GM23338 (cell line): ENCODE data around the gene LAP3.

Experiments
- EZH2 ChIP-seq: fragments of 200-600 bp; sonication (generic); IDR thresholded peaks from one replicate; pipeline ENCODE4 v1.8.0; 2017; ENCODE audit warnings: antibody characterized with exemption, mild to moderate bottlenecking, low read depth; ENCODE audit not compliant: unreplicated experiment
- EZH2phosphoT487 ChIP-seq: fragments of 200-600 bp; sonication (generic); IDR thresholded peaks from one replicate; pipeline ENCODE4 v1.8.1; 2018; ENCODE audit warnings: antibody characterized with exemption; ENCODE audit not compliant: unreplicated experiment
- TF ChIP-seq, protein P1 (sequence below), 2 experiments: fragments of 200-600 bp in 1 of 2; sonication (generic) in 1 of 2; conservative IDR thresholded peaks; 2 replicates each; pipeline versions ENCODE4 v1.5.1 to v1.6.1; 2016 to 2017; ENCODE audit warnings: antibody characterized with exemption in 2 of 2, low read depth in 2 of 2, mild to moderate bottlenecking in 2 of 2, moderate library complexity in 1 of 2
- TF ChIP-seq, protein P2 (sequence below): IDR thresholded peaks from one replicate; pipeline ENCODE4 v1.6.1; 2018; ENCODE audit warnings: antibody characterized with exemption; ENCODE audit not compliant: unreplicated experiment

DNA sequence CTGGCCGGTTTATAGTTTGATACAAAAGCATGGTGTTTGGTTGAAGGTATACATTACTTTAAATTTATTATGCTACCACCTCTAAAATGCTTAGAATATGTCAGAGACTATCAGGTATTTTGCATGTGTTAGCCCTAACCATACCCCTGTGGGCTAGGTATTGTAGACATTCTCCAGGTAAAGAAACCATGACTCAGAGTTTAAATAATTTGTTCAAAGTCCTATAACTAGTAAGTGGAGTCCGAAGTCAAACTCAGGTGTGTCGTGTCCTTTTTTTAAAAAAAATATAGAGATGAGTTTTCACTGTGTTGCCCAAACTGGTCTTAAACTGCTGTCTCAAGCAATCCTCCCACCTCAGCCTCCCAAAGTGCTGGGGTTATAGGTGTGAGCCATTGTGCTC, 12.4 kb downstream of the LAP3 start:
- TF ChIP-seq, protein P1, sequence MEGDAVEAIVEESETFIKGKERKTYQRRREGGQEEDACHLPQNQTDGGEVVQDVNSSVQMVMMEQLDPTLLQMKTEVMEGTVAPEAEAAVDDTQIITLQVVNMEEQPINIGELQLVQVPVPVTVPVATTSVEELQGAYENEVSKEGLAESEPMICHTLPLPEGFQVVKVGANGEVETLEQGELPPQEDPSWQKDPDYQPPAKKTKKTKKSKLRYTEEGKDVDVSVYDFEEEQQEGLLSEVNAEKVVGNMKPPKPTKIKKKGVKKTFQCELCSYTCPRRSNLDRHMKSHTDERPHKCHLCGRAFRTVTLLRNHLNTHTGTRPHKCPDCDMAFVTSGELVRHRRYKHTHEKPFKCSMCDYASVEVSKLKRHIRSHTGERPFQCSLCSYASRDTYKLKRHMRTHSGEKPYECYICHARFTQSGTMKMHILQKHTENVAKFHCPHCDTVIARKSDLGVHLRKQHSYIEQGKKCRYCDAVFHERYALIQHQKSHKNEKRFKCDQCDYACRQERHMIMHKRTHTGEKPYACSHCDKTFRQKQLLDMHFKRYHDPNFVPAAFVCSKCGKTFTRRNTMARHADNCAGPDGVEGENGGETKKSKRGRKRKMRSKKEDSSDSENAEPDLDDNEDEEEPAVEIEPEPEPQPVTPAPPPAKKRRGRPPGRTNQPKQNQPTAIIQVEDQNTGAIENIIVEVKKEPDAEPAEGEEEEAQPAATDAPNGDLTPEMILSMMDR (conservative IDR thresholded peaks at IDR 0.05; ENCODE audit: low read depth in 2 of 2), result no peak
- TF ChIP-seq EZH2phosphoT487 (no peak), EZH2 (no peak)
- TF ChIP-seq, protein P2, sequence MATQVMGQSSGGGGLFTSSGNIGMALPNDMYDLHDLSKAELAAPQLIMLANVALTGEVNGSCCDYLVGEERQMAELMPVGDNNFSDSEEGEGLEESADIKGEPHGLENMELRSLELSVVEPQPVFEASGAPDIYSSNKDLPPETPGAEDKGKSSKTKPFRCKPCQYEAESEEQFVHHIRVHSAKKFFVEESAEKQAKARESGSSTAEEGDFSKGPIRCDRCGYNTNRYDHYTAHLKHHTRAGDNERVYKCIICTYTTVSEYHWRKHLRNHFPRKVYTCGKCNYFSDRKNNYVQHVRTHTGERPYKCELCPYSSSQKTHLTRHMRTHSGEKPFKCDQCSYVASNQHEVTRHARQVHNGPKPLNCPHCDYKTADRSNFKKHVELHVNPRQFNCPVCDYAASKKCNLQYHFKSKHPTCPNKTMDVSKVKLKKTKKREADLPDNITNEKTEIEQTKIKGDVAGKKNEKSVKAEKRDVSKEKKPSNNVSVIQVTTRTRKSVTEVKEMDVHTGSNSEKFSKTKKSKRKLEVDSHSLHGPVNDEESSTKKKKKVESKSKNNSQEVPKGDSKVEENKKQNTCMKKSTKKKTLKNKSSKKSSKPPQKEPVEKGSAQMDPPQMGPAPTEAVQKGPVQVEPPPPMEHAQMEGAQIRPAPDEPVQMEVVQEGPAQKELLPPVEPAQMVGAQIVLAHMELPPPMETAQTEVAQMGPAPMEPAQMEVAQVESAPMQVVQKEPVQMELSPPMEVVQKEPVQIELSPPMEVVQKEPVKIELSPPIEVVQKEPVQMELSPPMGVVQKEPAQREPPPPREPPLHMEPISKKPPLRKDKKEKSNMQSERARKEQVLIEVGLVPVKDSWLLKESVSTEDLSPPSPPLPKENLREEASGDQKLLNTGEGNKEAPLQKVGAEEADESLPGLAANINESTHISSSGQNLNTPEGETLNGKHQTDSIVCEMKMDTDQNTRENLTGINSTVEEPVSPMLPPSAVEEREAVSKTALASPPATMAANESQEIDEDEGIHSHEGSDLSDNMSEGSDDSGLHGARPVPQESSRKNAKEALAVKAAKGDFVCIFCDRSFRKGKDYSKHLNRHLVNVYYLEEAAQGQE, result no peak
